ENCODE results near the gene NAMPT.
"Not testable (repeated sequence)": the region's sequence is repeated elsewhere in the genome, so short reads cannot be mapped to it uniquely, and the experiment has no call there.

The NAMPT gene

DNA sequence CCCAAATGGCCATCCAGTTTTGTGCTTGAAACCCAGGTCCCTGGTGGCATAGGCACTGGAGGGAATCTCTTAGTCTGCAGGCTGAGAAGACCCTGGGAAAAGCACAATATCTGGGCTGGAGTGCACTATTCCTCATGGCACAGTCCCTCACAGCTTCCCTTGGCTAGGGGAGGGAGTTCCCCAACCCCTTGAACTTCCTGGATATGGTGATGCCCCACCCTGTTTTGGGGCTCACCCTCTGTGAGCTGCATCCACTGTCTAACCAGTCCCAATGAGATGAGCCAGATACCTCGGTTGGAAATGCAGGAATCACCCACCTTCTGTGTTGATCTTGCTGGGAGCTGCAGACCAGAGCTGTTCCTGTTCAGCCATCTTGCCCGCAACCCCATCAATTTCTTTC lies 19.8 kb upstream of the NAMPT start:
- no peak for DNase-seq (ENCODE audit: low read depth, low spot score)

DNA sequence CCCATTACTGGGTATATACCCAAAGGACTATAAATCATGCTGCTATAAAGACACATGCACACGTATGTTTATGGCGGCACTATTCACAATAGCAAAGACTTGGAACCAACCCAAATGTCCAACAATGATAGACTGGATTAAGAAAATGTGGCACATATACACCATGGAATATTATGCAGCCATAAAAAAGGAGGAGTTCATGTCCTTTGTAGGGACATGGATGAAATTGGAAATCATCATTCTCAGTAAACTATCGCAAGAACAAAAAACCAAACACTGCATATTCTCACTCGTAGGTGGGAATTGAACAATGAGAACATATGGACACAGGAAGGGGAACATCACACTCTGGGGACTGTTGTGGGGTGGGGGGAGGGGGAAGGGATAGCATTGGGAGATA lies 13.8 kb upstream of the NAMPT start:
- DNase-seq (ENCODE audit: low read depth, low spot score), result not testable (repeated sequence)

- not testable (repeated sequence) for DNase-seq (ENCODE audit: low read depth, low spot score)
These were observed 13.4 kb upstream of the NAMPT start for GRCh38 chr7:106298155-106298554.

DNA sequence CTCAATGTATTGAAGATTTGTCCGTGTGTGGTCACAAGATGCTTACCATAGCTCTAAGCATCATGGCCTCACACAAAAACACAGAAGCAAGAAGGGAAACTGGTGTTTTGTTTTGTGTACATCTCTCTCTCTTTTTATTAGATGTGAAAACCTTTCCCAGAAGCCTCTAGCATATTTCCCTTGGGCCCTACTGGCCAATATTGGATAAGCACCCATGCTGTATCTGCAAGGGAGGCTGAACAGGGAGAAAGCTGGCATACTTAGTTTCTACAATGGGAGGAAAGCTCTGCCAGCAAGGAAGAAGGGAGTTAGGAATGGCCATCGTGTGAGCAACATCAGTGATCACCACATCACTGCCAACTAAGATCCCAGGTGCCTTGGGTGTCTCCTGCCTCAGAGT lies 9.6 kb upstream of the NAMPT start:
- no peak for DNase-seq (ENCODE audit: low read depth, low spot score)

DNA sequence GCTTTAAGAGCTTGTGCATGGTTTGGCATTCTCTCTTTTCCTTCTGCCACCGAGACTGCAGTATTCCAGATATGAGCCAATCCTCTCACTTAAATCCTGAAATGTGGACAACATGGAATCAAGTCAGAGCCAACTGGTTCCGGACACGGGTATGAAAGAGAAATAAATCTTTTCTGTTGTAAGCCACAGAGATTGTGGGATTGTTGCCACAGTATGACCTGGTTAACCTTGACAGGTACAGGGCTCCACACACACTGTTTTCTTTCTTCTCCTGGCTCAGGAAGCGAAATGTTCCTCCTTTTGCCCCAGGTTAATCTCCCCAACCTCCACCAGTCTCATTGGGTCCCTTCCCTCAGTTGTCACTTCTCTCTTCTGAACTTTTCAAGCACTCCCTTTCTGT lies 6.5 kb upstream of the NAMPT start:
- DNase-seq (ENCODE audit: low read depth, low spot score), result no peak

DNA sequence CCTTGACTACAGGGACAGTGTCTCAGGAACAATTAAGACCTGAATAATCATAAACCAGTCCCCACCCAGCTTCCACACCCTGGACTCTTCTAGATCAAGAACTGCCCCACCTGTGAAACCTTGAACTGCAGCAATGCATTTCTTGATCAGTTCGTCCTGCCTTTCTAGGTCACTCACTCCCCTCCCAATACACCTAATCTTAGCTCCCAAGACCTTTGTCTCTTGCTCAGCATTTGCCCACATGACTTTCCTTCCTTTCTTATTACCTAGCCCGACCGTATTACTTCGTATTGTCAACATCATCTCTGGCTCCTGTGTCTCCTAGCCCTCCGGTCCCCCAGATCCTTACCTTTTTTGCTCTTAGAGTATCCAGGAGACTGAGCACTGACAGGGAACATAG lies 5.5 kb upstream of the NAMPT start:
- no peak for DNase-seq (ENCODE audit: low read depth, low spot score)

GRCh38 chr7:106289848-106290247 lies 5.1 kb upstream of the NAMPT start:
- DNase-seq (ENCODE audit: low read depth, low spot score), result no peak

- DNase-seq (ENCODE audit: low read depth, low spot score), result no peak
These were observed 3.5 kb upstream of the NAMPT start for GRCh38 chr7:106288263-106288662.

DNA sequence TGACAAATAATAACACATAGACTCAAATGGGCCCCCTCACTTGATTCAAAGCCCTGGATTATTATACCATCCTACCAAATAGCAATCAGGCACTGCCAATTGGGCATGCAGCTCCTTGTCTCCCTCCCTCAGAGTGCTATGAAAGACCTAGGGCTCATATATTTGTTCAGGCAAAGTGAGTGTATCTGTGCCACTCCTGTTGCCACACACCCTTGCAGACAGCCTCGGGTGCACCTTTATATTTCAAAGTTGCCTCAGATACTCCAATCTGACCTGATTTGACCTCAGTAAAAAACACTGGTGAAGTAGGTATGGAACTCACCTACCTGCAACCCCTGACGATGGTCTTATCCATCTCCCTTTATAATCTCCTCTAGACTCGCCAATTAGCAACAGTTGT lies 3.0 kb upstream of the NAMPT start:
- no peak for DNase-seq (ENCODE audit: low read depth, low spot score)

GRCh38 chr7:106285855-106286492 lies 1.2 kb upstream of the NAMPT start:
- peak; percentile 18 for DNase-seq (ENCODE audit: low read depth, low spot score)

- DNase-seq (ENCODE audit: low read depth, low spot score), result peak; percentile 99
These were observed 470 bp upstream of the NAMPT start for GRCh38 chr7:106285051-106285854.

DNA sequence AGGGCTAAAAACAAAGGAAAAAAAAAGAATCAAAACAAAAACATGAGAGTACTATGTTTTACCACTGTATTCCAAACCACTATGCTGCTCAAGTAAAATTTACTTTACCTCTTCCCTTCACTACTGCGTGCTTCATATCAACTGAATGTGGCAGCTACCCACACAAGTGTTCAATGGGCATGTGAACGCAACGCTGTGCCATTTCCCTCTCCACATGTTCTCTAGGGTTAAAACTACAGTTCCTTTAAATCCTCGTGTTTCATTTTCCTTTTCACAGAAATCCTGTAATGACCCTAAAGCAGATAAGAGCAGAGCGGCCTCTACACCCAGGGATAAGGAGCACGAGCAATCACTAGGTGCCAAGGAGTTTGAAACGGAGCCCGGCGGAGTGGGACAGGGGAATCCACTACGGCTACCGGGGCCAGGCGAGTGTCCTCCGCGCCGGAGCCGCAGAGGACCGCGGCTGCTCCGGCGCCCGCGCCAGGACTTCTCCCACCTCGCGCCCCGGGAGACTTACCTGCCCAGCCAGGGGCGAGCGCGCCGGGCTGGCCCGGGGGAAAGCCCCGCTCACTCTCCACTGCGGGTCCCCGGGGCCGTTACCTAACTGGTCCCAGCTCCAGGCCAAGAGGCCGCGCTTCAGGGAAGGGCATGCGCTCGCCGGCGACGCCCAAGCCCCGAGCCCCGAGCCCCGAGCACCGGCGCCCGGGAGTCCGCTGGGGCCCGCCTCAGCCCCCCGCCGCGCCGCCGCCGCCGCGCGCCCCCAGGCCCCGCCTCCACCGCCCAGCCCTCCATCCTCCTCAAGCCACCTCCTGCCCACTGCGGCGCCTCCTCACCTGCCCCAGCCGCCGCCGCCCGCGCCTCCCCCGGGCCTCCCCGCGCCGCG lies 711 bp downstream of the NAMPT start:
- peak; percentile 5 for DNase-seq (ENCODE audit: low read depth, low spot score)

- no peak for DNase-seq (ENCODE audit: low read depth, low spot score)
These were observed 1.3 kb downstream of the NAMPT start for GRCh38 chr7:106283501-106283830.

- no peak for DNase-seq (ENCODE audit: low read depth, low spot score)
These were observed 1.9 kb downstream of the NAMPT start for GRCh38 chr7:106282852-106283251.

GRCh38 chr7:106282390-106282789 lies 2.4 kb downstream of the NAMPT start:
- no peak for DNase-seq (ENCODE audit: low read depth, low spot score)

GRCh38 chr7:106281585-106282318 lies 3.0 kb downstream of the NAMPT start:
- no peak for DNase-seq (ENCODE audit: low read depth, low spot score)

DNA sequence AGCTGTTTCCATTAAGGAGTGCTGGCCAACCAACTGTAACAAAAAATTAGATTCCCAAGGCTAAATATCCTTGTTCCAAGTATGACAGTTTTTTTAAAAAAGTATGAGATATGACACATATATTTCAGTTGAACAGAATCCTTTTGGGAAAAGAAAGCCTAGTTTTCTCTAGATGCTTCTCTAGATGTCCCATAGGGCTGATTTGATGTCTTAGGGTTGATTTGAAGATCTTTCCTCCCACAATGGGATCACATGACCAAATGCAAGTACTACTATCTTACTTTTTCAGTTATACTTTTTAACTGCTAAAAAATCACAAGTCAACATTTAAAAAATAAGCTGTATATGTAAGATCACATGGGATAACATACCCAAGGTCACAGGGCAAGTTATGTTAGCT lies 3.7 kb downstream of the NAMPT start:
- DNase-seq (ENCODE audit: low read depth, low spot score), result no peak

DNA sequence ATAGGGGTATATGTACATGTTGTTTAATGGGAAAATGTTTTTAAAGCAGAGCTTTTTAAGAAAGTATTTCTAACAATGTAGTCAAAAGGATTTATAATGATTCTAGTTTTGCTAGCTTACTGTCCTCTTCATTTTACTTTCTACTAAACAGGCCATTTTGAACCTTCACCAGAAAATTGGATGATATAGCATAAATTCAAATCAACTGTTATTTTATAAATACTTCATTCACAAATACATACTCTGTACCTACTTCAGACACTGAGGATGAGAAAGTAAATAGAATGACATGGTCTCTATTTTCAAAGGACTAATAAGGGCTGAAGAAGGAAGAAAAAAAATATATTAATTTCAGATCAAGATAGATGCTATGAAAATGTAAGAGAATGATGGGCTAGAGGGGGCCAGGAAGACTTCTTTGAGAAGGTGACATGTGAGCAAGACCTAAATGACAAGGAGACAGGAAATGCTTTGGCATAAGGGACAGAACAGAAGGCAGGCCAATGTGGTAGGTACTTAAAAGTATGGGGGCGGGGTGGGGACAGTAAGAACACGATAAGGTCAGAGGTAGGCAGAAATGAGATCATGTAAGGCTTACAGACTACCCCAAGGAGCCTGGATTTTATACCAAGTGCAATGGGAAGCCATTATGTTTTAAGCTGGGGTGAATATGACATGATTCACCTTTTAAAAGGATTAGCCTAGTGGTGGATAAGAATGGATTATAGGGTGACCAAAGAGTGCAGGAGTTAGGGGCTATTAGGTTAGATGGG lies 5.2 kb downstream of the NAMPT start:
- no peak for DNase-seq (ENCODE audit: low read depth, low spot score)

GRCh38 chr7:106278695-106279094 lies 6.1 kb downstream of the NAMPT start:
- no peak for DNase-seq (ENCODE audit: low read depth, low spot score)

DNA sequence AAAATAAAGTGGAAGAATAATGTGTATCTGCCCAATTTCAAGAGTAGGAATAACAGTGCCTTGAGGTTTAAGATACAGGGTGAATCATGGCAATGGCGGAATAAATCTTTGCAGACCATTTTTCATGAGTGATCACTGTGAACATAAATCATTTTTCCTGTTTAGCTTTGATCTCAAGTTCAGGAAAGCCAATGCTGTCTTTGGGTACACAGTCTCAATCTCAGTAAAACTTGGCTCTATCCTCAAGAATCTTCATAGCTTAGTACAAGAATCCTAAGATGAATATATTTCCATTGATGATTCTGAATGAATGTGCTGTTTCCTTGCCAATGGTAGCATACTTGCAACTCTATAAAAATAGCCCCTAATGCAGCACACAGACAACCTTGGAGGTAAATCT lies 6.8 kb downstream of the NAMPT start:
- DNase-seq (ENCODE audit: low read depth, low spot score), result no peak

GRCh38 chr7:106276513-106276912 lies 8.3 kb downstream of the NAMPT start:
- no peak for DNase-seq (ENCODE audit: low read depth, low spot score)
